H54 (cell line): ENCODE measurements around the gene CERS6.

Experiments used
- DNase-seq: peaks from one replicate; pipeline ENCODE4 v3.0.0; 2011; ENCODE audit warnings: low spot score, mixed read lengths; ENCODE audit not compliant: insufficient read length
- FAIRE-seq: peaks from 3 replicates; lab custom pipeline; 2011; peaks lifted over from hg19 to GRCh38; lab: Jason Lieb, UNC
- POLR2A ChIP-seq: IDR thresholded peaks from 2 replicates; pipeline ENCODE4 v1.6.1; 2011; ENCODE audit warnings: low read depth, mild to moderate bottlenecking, low read length

CERS6 gene

GRCh38 chr2:168583064-168583709 lies 127.1 kb downstream of the CERS6 start:
- DNase-seq (no peak), FAIRE-seq (peak; percentile 52)
- TF ChIP-seq POLR2A = no peak

GRCh38 chr2:168583710-168584521 lies 127.8 kb downstream of the CERS6 start:
- FAIRE-seq = peak; percentile 96
- no peak for TF ChIP-seq POLR2A
- peak; percentile 0 for DNase-seq

GRCh38 chr2:168584911-168585310 lies 128.8 kb downstream of the CERS6 start:
- no peak for DNase-seq
- no peak for FAIRE-seq
- no peak for TF ChIP-seq POLR2A

GRCh38 chr2:168585700-168586099 lies 129.6 kb downstream of the CERS6 start:
- FAIRE-seq = no peak
- DNase-seq = no peak
- TF ChIP-seq POLR2A = no peak

GRCh38 chr2:168587307-168587706 lies 131.2 kb downstream of the CERS6 start:
- FAIRE-seq (no peak), DNase-seq (no peak)
- no peak for TF ChIP-seq POLR2A

- no peak for FAIRE-seq
- no peak for TF ChIP-seq POLR2A
- no peak for DNase-seq
Observed at GRCh38 chr2:168589236-168590211, 133.5 kb downstream of the CERS6 start.

- FAIRE-seq (no peak), DNase-seq (no peak)
- TF ChIP-seq POLR2A = no peak
Observed at GRCh38 chr2:168592181-168592831, 136.2 kb downstream of the CERS6 start.

GRCh38 chr2:168593713-168594112 lies 137.6 kb downstream of the CERS6 start:
- FAIRE-seq = no peak

GRCh38 chr2:168594778-168595177 lies 138.7 kb downstream of the CERS6 start:
- TF ChIP-seq POLR2A = no peak
- FAIRE-seq (no peak), DNase-seq (no peak)

More at GRCh38 chr2:168593713-168594112, 137.6 kb downstream of the CERS6 start:
- DNase-seq = no peak
- TF ChIP-seq POLR2A = no peak

- TF ChIP-seq POLR2A = no peak
- DNase-seq (peak; percentile 8), FAIRE-seq (peak; percentile 72)
Observed at GRCh38 chr2:168596881-168597655, 141.0 kb downstream of the CERS6 start.

- FAIRE-seq (no peak), DNase-seq (no peak)
- TF ChIP-seq POLR2A = no peak
Observed at GRCh38 chr2:168599738-168600137, 143.7 kb downstream of the CERS6 start.

GRCh38 chr2:168600949-168601348 lies 144.9 kb downstream of the CERS6 start:
- DNase-seq (no peak), FAIRE-seq (no peak)
- TF ChIP-seq POLR2A = no peak
